Medulla oblongata (tissue), 1 donor: ENCODE data around the gene WDR5B.

Experiments used
- DNase-seq: peaks from one replicate; pipeline ENCODE4 v3.0.0-alpha.2; 2015; ENCODE audit errors: extremely low spot score

Gene WDR5B

GRCh38 chr3:122409446-122409845, 6.4 kb downstream of the WDR5B start:
- DNase-seq: peak; percentile 17

- no peak for DNase-seq
Measured at GRCh38 chr3:122407946-122408345, 7.9 kb downstream of the WDR5B start.

- DNase-seq: no peak
Measured at GRCh38 chr3:122406198-122406597, 9.7 kb downstream of the WDR5B start.

- DNase-seq: no peak
Measured at GRCh38 chr3:122405015-122405414, 10.8 kb downstream of the WDR5B start.

GRCh38 chr3:122403489-122403888, 12.4 kb downstream of the WDR5B start:
- DNase-seq: no peak

- DNase-seq: no peak
Measured at GRCh38 chr3:122398920-122399319, 16.9 kb downstream of the WDR5B start.

- no peak for DNase-seq
Measured at GRCh38 chr3:122397201-122397600, 18.7 kb downstream of the WDR5B start.

GRCh38 chr3:122396511-122396910, 19.4 kb downstream of the WDR5B start:
- DNase-seq: no peak

GRCh38 chr3:122395582-122395981, 20.3 kb downstream of the WDR5B start:
- DNase-seq: no peak

- DNase-seq: no peak
Measured at GRCh38 chr3:122394173-122394572, 21.7 kb downstream of the WDR5B start.

GRCh38 chr3:122392868-122393844, 22.7 kb downstream of the WDR5B start:
- DNase-seq: peak; percentile 59

- no peak for DNase-seq
Measured at GRCh38 chr3:122391681-122392446, 24.0 kb downstream of the WDR5B start.

- DNase-seq: no peak
Measured at GRCh38 chr3:122390665-122391064, 25.2 kb downstream of the WDR5B start.

- no peak for DNase-seq
Measured at GRCh38 chr3:122389892-122390291, 26.0 kb downstream of the WDR5B start.

GRCh38 chr3:122389197-122389596, 26.7 kb downstream of the WDR5B start:
- no peak for DNase-seq

GRCh38 chr3:122387709-122388108, 28.2 kb downstream of the WDR5B start:
- DNase-seq: no peak

- peak; percentile 96 for DNase-seq
Measured at GRCh38 chr3:122383771-122384697, 31.8 kb downstream of the WDR5B start, which contains the start of gene FAM162A. FAM162A (plus strand) TSS chr3:122384182; CDS start chr3:122384266, 84 bp downstream.

GRCh38 chr3:122382888-122383666, 32.8 kb downstream of the WDR5B start, which contains the start of gene MIX23:
MIX23 (minus strand) TSS chr3:122383231; CDS start chr3:122383224, 7 bp downstream.
- peak; percentile 87 for DNase-seq

- DNase-seq: no peak
Measured at GRCh38 chr3:122377975-122378374, 37.9 kb downstream of the WDR5B start.

GRCh38 chr3:122374034-122374433, 41.8 kb downstream of the WDR5B start:
- no peak for DNase-seq

- no peak for DNase-seq
Measured at GRCh38 chr3:122366379-122366749, 49.5 kb downstream of the WDR5B start.
